GM12892 (cell line): Measurements from ENCODE around the gene SDC1.

Experiments
- POLR2A ChIP-seq: IDR thresholded peaks from 2 replicates; pipeline ENCODE4 v1.6.1; 2011; ENCODE audit warnings: low read depth, low read length, control low read depth
- POLR2AphosphoS5 ChIP-seq: IDR thresholded peaks from 2 replicates; pipeline ENCODE4 v1.6.1; 2011; ENCODE audit warnings: low read depth, low read length, control low read depth
- TAF1 ChIP-seq: IDR thresholded peaks from 2 replicates; pipeline ENCODE4 v1.6.1; 2011; ENCODE audit warnings: low read depth, mild to moderate bottlenecking, control low read depth, low read length, borderline replicate concordance

DNA sequence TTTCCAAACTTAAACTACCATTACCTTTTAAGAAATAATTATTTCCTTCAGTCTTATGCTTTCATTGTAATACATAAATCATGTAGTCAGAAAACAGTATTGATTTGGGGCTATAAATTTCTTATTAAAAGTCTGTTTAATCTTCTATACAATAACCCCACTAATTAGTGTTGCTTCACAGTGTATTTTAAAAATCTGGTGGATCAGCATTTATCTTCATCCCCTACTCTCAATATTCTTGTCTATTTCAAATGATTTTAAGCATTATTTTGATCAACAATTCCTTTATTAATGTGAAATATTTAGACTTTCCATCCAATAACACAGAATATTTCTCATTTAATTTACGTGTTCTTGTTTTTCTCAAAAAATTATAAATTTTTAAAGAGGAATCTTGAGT lies 32.5 kb upstream of the SDC1 start:
- TF ChIP-seq POLR2AphosphoS5 = no peak
- TF ChIP-seq POLR2A = no peak
- TF ChIP-seq TAF1 = no peak
